Fibroblast of skin of left biceps (primary cell): ENCODE data around the gene MAPK10.
"Not testable (repeated sequence)": the region's sequence is repeated elsewhere in the genome, so short reads cannot be mapped to it uniquely, and the experiment has no call there.

Experiments
- DNase-seq, 2 experiments: peaks; one replicate each; pipeline ENCODE4 v3.0.0-alpha.2; 2013; ENCODE audit warnings: low read depth in 2 of 2

Gene MAPK10

GRCh38 chr4:86107112-86107511 is 252.7 kb downstream of the MAPK10 start:
- DNase-seq: no peak

- DNase-seq: no peak
These were observed 253.4 kb downstream of the MAPK10 start for GRCh38 chr4:86106475-86106874.

DNA sequence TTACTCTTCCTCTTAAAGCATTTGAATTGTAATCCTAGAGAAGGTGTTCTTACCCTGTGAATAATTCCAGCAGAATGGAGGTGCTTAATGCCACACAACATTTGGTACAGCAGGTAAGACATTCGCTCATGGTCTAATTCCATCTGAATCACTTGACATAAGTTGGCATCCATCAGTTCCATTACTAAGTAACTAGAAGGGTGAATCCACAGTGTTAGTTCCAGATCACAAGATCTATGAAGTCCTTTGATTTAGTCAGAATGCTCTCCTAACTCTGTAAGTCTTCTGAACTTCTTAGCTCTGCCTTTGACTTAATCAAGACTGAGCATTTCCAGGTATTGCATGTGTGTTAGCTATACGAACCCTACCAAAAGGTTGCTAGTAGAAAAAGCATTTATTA is 258.0 kb downstream of the MAPK10 start:
- DNase-seq: no peak

- no peak for DNase-seq
These were observed 258.4 kb downstream of the MAPK10 start for GRCh38 chr4:86101410-86101809.

- no peak for DNase-seq
These were observed 259.2 kb downstream of the MAPK10 start for GRCh38 chr4:86100539-86101215.

DNA sequence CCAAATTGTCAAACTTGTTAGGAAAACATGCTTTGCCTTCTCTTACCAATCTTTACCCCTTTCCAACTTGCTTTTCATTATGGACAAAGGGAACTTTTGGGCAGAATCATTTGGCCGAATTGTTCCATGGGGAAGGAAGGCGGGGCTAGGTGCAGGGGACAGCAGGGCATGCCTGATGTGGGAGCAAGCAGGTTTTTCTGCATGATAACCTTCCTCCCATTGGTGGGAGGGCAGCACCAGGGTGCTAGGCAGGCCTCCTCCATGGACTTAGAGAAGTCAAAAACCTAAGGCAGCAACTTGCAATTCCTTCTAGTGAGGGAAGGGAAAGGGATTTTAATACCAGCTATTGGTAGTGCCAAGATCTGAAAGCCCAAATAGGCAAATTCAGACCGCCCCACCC is 260.5 kb downstream of the MAPK10 start:
- no peak for DNase-seq

- DNase-seq: no peak
These were observed 261.2 kb downstream of the MAPK10 start for GRCh38 chr4:86098691-86099090.

- DNase-seq: no peak
These were observed 263.5 kb downstream of the MAPK10 start for GRCh38 chr4:86096373-86096772.

- DNase-seq: peak; percentile 66 to 68
These were observed 267.2 kb downstream of the MAPK10 start for GRCh38 chr4:86092684-86093083.

GRCh38 chr4:86091201-86091600 is 268.7 kb downstream of the MAPK10 start:
- DNase-seq: no peak

DNA sequence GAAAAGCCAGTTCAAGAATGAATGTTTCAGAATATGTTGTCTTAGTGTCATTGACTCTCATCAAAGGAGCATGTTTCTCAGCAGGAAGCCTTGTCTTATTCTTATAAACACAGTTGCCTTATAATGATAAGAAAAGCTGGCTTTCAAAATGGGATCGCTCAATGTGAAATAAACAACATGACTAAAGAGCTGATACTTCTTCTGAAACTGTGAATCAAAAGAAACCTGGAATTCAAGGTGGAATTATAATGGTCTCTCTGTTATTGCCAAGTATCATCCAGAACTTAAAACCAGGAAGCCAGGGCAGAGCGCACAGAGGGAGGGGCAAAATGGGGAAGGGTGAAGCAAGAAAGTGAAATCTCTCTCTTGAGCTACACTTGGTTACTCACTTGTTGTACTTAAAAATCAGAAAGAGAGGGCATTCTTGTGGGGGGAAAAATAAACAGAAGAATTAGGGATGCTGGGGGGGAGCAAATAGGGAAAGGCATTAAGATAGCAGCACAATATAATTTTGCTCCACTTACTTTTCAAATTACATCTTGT is 270.0 kb downstream of the MAPK10 start:
- no peak for DNase-seq

DNA sequence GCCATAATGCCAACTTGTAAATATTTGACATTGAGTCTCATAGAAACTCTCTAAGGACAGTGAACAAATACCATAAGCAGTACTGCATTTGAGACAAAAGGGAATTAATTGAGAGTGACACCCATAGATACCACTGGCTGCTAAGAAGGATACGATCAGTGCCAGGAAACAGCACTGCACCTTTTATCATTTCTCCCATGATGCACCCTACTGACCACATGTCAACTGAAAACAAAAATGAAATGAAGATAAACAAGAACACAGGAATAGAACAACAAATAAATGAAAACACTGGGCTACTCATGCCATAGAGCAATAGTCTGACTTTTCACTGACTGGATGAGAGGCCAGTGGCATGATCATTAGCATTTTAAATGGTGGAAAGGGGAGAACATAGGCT is 270.8 kb downstream of the MAPK10 start:
- DNase-seq: no peak

DNA sequence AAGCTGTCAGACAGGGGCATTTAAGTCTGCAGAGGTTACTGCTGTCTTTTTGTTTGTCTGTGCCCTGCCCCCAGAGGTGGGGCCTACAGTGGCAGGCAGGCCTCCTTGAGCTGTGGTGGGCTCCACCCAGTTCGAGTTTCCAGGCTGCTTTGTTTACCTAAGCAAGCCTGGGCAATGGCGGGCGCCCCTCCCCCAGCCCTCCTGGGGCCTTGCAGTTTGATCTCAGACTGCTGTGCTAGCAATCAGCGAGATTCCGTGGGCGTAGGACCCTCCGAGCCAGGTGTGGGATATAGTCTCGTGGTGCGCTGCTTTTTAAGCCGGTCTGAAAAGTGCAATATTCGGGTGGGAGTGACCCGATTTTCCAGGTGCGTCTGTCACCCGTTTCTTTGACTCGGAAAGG is 284.1 kb downstream of the MAPK10 start:
- DNase-seq: not testable (repeated sequence)

GRCh38 chr4:86060341-86060740 is 299.5 kb downstream of the MAPK10 start:
- DNase-seq: no peak

- no peak for DNase-seq
These were observed 301.2 kb downstream of the MAPK10 start for GRCh38 chr4:86058621-86059020.

DNA sequence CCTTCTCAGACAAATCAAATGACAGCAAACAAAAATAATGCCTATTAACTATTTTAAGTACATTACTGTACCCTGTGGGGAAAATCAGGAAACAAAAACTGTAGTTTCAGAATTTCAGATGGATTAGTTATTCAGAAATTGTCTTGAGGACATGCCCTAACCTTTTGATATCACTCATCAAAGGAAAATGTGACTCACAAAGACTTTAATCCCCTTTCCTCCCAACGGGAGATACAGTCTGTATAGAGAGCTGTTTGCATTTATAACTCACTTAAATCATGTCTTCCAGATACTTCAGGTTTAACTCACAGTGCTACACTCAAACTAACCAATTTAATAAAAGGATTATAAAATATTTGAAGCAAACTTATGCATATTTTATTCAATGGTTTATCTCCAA is 304.0 kb downstream of the MAPK10 start:
- DNase-seq: no peak

- peak in 1 of 2 experiments; percentile 29 for DNase-seq
These were observed 305.4 kb downstream of the MAPK10 start for GRCh38 chr4:86054286-86055032.

DNA sequence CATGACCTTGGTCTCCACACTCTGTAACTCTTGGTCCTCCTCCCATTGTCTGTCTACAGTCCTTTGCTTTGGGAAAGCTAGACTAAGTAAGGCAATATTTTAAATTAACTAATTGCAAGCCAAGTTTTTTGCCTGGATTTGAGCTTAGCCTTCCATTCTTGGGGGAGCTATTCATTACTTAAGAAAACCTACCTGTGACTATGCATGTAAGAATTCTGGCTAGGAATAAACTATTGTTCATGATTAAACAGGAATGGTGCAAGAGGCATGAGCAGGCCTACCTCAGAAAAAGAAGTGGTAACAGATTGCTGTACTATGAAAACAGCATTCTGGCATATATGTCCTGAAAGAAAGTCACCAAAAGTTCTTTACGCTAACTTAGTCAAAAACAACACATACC is 309.4 kb downstream of the MAPK10 start:
- DNase-seq: no peak

GRCh38 chr4:86048426-86048825 is 311.4 kb downstream of the MAPK10 start:
- peak in 1 of 2 experiments; percentile 24 for DNase-seq

- no peak for DNase-seq
These were observed 315.3 kb downstream of the MAPK10 start for GRCh38 chr4:86044593-86044985.

DNA sequence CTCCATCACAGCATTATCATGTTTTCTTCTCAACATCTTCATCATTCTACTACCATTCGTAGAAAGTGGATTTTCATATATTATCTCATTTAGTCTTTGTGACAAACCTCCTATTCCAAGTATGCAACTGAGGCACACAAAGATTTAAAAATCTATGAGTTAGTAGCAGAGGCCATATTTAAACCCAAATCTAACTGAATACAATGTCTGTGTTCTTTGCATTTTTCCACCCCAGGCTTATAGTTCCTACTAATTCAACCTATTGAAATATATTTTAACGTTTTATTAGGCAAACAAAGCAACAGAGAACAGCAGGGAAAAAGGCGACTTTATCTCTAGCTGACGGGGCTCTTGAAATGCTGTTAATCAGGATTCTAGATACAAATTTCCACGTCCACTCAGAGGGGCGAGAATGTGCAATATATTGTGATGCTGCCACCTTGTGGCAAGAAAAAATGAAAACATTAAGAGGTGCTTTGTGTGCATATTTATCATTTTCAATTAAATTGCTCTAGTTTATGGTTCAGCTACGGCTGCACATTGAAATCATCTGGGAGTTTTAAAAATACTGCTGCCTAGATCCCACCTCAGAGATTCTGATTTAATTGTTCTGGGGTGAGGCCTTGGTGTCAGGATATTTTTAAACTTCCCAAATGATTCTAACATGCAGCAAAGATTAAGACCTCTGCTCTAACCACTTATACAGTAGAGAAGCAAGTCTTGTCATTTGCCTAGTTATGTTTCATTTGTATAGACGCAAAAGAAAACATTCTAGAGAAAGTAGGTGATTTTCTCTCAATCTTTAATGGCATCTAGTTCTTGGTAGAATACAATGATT is 315.9 kb downstream of the MAPK10 start:
- DNase-seq: no peak

GRCh38 chr4:86038037-86038436 is 321.8 kb downstream of the MAPK10 start:
- no peak for DNase-seq
